Measurements from ENCODE around the gene SERINC5. TPM values are rescaled to one million over a fixed set of nuclear protein-coding genes. Genes with fewer than 3 reads are reported as not detected.

The SERINC5 gene
- total and polyA plus RNA-seq, 2 of the 4 experiments (the other 2 are of a cell fraction), result 5.0 to 8.1 TPM

DNA sequence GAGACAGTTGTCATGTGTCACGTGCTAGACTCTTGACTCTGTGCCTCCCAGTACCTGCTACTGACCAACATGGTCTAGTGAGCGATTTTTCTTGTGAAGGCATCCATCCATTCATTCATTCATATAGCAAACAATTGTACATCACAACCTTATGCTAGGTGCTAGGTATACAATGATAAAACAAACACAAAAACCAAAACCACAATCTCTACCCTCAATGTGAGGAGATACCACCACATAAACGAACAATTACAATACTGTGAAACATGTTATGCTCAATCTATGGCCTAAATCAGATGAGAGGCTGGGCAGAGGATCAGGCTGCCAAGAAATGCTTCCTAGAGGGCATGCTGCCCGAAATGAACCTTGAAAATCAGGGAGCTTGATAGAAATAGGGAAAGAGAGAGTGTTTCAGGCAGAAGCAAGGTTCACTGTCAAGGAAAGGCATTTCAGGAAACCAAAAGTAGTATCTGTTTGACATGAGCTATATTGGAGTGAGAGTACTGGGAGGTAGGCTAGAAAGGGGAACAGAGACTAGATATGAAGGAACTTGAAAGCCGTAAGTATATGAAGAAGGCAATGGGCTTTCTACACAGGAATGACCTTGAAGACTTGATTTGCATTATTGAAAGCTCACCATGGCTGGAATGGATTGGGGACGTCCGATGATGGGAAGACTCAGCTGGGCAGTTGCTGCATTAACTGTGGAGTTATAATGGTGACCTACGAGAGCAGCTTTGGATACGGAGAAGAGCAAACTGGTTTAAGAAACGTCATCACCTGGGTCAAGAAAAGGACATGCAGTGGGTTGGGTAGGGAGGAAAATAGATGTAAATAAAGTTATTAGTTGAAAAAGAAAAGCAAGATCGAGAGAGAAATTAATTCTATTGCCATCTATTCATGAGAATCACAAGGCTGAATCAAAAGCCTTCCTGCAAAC lies 130.6 kb downstream of the SERINC5 start (continued):
- TF ChIP-seq, protein P1, sequence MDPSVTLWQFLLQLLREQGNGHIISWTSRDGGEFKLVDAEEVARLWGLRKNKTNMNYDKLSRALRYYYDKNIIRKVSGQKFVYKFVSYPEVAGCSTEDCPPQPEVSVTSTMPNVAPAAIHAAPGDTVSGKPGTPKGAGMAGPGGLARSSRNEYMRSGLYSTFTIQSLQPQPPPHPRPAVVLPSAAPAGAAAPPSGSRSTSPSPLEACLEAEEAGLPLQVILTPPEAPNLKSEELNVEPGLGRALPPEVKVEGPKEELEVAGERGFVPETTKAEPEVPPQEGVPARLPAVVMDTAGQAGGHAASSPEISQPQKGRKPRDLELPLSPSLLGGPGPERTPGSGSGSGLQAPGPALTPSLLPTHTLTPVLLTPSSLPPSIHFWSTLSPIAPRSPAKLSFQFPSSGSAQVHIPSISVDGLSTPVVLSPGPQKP (IDR thresholded peaks at IDR 0.05; ENCODE audit: borderline replicate concordance, low read depth, low read length), result no peak
- TF ChIP-seq CHD1 (IDR thresholded peaks at IDR 0.05; ENCODE audit: low read depth, low read length), result no peak
